HEK293 (cell line): ENCODE data around the gene ERBB4.

ENCODE experiments used
- HOXA7 ChIP-seq: sonication (generic); formaldehyde crosslinking; IDR thresholded peaks from 2 replicates; pipeline ENCODE4 v1.8.1; 2022; ENCODE audit warnings: missing genetic modification reagents, borderline replicate concordance
- ZBTB8A ChIP-seq: fragments of 450-650 bp; formaldehyde crosslinking; IDR thresholded peaks from 2 replicates; pipeline ENCODE4 v1.5.1; 2016; ENCODE audit warnings: missing biosample characterization, missing genetic modification characterization
- ZNF747 ChIP-seq: fragments of 450-650 bp; formaldehyde crosslinking; IDR thresholded peaks from 2 replicates; pipeline ENCODE4 v1.5.1; 2016; ENCODE audit warnings: missing biosample characterization, missing genetic modification characterization
- TF ChIP-seq, protein P1 (sequence below): fragments of 450-650 bp; formaldehyde crosslinking; IDR thresholded peaks from 2 replicates; pipeline ENCODE4 v1.5.1; 2016; ENCODE audit warnings: missing biosample characterization, missing genetic modification characterization
- TF ChIP-seq, protein P2 (sequence below): fragments of 450-650 bp; formaldehyde crosslinking; IDR thresholded peaks from 2 replicates; pipeline ENCODE4 v1.5.1; 2016; ENCODE audit warnings: missing biosample characterization, missing genetic modification characterization

DNA sequence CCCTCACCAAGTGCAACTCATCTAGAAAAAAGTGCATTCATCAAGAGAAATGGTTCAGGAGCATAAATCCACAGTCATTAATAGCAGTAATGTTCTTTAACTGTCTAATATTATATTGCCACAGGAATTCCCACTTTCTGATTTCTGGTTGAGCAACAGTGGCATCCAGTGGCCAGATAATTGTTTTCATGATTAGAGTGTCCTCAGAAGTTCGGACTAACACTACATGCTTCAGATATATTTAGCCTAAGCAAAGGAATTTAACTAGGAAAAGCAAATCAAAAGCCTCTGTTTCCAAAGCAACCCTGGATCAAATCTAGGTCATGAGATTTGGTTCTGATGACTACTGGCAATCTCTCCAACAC, 9.8 kb upstream of the ERBB4 start:
- TF ChIP-seq, protein P1, sequence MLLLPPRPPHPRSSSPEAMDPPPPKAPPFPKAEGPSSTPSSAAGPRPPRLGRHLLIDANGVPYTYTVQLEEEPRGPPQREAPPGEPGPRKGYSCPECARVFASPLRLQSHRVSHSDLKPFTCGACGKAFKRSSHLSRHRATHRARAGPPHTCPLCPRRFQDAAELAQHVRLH (tag by site-specific recombination) = no peak
- TF ChIP-seq HOXA7 (CRISPR knock-in tag) (no peak), ZNF747 (tag by site-specific recombination) (no peak), ZBTB8A (tag by site-specific recombination) (no peak)
- TF ChIP-seq, protein P2, sequence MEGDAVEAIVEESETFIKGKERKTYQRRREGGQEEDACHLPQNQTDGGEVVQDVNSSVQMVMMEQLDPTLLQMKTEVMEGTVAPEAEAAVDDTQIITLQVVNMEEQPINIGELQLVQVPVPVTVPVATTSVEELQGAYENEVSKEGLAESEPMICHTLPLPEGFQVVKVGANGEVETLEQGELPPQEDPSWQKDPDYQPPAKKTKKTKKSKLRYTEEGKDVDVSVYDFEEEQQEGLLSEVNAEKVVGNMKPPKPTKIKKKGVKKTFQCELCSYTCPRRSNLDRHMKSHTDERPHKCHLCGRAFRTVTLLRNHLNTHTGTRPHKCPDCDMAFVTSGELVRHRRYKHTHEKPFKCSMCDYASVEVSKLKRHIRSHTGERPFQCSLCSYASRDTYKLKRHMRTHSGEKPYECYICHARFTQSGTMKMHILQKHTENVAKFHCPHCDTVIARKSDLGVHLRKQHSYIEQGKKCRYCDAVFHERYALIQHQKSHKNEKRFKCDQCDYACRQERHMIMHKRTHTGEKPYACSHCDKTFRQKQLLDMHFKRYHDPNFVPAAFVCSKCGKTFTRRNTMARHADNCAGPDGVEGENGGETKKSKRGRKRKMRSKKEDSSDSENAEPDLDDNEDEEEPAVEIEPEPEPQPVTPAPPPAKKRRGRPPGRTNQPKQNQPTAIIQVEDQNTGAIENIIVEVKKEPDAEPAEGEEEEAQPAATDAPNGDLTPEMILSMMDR (tag by site-specific recombination) = peak; percentile 56; the same call in 1 of the 2 replicates
